Activated T-cell treated with anti-CD3 and anti-CD28 coated beads for 1 hour (primary cell): ENCODE results near the gene KCNJ6.
"Not testable (repeated sequence)": the region's sequence is repeated elsewhere in the genome, so short reads cannot be mapped to it uniquely, and the experiment has no call there.

ENCODE experiments used
- DNase-seq: peaks from one replicate; pipeline ENCODE4 v3.0.0-alpha.2; 2020; ENCODE audit warnings: low read depth

KCNJ6 gene

DNA sequence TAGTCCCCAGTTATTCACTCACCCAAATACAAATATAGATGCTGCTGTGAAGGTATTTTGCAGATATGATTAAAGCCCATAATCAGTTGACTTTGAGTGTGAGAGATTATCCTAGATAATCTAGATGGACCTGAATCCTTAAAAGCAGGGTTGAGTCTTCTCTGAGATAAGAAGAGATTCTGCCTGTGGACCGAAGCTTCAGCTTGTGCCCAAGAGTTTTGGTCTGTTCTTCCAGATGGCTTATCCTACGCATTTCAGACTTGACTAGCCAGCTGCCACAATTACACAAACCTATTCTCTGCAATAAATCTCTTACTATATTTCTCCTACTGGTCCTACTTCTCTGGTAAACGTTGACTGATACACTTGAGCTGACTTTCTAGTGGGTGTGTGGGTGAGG is 145.1 kb downstream of the KCNJ6 start:
- DNase-seq: no peak

DNA sequence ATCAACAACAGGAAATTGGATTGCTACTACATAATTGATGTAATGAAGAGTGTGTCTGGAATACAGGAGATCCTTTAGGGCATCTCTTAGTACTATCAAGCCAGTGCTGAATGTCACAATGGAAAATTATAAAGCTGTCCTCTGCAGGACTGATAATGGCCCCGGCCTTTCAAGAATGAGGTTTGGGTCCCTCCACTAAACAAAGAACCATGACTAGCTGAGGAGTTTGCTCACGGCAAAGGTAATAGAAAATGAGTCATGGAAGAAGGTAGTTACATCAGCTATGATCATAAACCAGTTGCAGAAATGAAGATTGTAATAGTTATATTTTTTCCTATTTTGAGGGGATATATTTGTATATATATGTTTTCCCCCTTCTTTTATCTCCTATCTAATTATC is 145.8 kb downstream of the KCNJ6 start:
- DNase-seq: no peak

DNA sequence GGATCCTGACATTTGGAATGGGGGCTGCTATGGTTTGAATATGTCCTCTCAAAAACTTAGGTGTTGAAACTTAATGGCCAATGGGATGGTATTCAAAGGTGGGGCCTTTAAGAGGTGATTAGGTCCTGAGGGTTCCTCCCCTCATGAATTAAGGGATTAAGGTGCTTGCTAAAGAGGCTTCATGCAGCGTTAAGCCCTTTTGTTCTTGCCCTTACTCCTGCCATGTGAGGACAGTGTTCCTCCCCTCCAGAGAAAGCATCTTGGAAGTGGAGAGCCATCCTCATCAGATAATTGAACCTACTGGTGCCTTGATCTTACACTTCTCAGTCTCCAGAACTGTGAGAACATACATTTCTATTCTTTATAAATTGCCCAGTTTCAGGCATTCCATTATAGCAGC is 146.6 kb downstream of the KCNJ6 start:
- no peak for DNase-seq

GRCh38 chr21:37767984-37768383 is 148.3 kb downstream of the KCNJ6 start:
- DNase-seq: no peak

GRCh38 chr21:37766129-37766528 is 150.1 kb downstream of the KCNJ6 start:
- no peak for DNase-seq

DNA sequence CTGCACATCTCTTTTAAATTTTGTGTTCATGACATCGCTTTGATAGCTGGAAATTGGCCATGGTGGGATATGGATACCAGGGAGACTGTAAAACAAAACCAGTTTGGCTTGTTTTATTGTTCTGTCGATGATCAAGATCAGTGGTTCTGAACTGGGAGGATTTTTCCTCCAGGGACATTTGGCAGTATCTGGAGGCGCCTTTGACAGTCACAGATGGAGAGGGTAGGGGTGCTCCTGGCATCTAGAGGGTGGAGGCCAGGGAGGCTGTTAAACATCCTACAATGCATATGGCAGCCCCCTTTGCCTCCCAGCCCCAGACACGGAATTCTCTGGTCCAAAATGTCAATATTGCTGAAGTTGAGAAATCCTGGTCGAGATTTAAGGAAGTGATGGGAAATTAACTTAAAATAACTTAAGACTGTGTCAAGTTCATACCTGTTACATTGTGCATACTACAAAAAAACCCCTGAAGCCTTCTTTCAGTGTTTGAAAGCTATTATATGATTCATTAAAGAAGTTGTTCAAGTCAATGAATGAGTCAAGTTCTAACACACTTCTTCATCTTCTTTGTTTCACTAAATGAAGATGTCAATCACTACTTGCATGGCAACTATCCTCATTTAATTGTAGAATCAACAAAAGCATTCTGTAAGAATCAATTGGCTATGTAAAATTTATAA is 150.9 kb downstream of the KCNJ6 start:
- DNase-seq: no peak

- DNase-seq: no peak
Measured at GRCh38 chr21:37764691-37765090, 151.6 kb downstream of the KCNJ6 start.

- DNase-seq: no peak
Measured at GRCh38 chr21:37763298-37763697, 153.0 kb downstream of the KCNJ6 start.

- no peak for DNase-seq
Measured at GRCh38 chr21:37762606-37763005, 153.7 kb downstream of the KCNJ6 start.

DNA sequence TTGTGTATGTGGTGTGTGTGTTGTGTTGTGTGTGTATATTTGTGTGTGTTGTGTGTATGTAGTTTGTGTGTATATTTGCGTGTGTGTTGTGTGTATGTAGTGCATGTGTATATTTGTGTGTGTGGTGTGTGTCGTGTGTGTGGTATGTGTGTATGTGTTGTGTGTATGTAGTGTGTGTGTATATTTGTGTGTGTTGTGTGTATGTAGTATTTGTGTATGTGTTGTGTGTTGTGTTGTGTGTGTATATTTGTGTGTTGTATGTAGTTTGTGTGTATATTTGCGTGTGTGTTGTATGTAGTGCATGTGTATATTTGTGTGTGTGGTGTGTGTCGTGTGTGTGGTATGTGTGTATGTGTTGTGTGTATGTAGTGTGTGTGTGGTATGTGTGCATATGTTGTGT is 154.9 kb downstream of the KCNJ6 start:
- DNase-seq: not testable (repeated sequence)

GRCh38 chr21:37759777-37760176 is 156.5 kb downstream of the KCNJ6 start:
- DNase-seq: no peak

DNA sequence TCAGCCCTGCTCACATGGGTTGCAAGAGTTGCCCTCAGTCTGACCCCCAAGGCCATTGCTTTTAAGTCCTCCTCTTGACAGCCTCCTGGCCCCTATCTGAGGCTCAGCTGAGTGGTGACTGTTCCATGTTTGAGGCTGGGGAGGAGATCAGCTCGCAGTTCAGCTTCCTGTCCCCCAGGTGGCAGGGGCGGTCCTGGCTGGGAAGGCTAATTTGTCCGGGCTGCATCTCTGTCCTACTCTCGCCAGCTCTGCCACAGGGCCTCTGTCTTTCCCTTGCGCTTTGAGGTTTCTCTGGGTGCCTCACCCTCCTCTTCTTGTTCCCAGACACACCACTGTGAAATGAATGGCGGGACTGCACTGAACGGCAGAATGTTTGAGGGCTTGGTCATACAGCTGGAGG is 157.3 kb downstream of the KCNJ6 start:
- DNase-seq: no peak

DNA sequence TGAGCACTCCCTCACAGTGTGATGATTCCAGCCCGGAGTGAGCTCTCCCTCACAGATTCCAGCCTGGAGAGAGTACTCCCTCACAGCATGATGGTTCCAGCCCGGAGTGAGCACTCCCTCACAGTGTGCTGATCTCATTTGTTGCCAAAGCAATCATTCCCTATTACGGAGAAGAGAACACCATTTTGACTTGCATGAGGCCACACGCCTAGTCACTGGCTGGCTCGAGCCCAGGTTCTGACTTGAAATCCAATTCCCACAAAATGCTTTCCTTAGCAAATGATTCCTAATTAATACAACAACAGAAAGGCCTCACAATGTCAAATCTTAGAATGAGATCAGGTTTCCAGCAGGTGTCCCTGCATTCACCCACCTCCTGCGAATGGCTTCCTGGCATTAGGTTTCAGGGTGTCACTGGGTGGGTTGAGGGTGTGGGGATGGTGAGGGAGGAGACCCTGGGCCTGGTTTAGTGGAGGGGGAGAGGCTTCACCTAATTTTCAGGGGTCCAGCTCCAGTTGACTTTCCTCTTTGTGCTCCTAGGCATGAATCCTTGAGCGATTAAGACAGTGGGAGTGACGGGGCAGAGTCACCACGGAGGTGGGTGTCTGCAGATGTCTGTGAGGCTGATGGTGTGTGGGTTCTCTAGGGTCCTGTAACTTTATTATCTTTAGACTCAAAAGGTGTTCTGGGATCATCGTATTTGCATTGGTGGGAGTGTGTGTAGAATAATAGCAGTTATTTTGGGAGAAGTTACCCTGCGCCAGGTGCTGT is 158.5 kb downstream of the KCNJ6 start:
- no peak for DNase-seq

GRCh38 chr21:37753122-37753599 is 163.1 kb downstream of the KCNJ6 start:
- DNase-seq: no peak

DNA sequence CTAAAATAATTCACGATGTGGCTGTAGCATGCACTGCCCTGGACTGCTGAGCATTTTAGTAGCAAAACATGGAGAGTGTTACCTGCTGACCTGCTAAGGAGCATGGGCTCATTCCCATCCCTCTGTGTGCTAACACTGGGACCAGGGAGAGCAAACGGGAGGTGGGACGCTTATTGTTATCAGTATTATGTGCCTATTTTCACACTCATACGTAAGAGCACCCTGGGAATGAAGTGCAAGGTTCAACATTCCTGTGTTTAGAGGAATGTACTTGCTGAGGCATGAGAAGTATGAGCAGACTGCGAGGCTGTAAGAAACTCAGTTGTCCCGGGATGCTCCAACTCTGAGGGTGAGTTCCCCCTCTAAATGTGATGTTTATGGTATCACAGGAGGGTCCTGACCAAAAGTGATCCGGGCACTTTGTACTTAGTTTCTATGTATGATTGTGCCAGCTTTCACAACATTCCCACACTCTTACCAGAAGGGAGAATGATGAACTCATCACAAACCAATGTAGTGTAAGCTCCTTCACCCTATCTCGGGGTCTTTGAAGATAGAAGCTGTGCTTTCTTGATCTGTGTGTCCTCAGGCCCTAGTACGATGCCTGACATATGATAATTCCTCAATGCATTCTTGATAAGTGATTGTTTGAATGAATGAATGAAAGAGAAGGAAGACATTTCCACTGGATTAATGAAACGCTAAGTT is 164.8 kb downstream of the KCNJ6 start:
- DNase-seq: no peak

DNA sequence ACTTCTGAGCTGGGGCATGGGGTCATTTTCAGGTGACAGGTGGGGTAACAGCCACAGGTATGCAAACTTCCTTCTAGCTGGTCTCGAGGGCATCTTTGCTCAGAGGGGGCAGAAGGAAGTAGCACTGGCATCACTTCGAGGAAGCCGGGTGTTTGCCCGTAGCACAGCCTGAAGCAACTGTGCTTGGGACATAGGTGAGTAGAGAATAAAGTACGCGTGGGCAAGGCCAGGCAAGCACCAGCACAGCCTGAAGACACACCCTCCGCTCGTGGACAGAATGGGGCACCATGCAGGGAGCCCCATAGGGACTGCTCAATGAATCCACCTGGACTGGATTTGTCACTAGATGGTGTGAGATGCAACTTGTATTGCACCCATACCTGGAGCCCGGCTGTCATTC is 167.1 kb downstream of the KCNJ6 start:
- DNase-seq: no peak

GRCh38 chr21:37748351-37748750 is 167.9 kb downstream of the KCNJ6 start:
- no peak for DNase-seq

DNA sequence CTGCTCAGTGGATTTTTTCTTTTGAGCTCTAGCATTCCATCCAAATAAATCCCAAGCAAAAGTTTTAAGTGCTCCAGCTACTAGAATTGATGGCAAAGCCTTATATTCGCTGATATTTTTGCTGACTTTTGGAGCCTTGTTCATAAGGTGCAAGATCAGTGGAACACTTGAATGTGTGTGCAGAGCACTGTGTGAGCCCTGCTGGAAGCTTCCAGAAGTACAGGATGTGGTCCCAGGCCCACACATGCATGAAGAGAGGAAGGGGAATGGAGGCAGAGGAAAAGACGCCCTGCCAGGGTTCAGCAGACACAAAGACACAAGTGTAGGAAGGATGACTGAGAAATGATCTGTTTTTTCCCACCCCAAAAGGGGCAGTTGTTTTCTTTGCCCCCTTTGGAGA is 169.4 kb downstream of the KCNJ6 start:
- DNase-seq: no peak

DNA sequence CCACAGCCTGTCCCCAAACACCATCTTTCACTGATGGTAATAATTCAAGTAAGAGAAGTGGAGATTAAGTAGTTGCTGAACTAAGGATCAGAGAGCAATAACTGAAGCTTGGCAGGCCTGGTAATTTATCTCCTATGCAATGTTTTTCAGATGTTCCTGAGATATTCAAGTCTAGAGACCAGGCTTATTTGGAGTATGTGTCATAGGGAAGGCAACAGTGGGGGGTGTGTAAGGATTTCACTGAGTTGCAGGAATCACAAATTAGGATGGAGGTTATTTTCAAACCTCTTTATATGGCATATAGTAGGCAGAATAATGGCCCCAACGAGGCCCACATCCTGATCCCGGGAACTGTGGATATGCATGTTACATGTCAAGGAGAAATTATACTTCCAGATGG is 171.7 kb downstream of the KCNJ6 start:
- DNase-seq: no peak

DNA sequence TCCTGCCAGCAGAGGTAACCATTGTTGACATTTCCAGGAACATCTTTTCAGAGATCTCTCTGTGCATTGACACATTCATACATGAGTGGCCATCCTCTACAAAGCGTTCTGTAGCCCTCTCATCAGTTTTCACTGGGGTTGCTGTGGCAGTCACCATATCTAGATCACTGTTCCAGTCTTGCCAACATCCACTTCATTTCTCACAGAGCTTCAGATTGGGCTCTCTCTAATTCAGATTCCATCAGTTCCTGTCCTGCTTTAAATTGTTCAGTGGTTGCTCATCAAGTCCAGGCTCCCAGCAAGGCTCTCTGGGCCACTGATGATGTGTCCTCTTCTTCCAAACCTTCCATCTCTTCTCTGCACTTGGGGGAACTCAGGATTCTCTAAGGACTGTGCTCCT is 173.7 kb downstream of the KCNJ6 start:
- DNase-seq: no peak

GRCh38 chr21:37742115-37742514 is 174.1 kb downstream of the KCNJ6 start:
- no peak for DNase-seq

DNA sequence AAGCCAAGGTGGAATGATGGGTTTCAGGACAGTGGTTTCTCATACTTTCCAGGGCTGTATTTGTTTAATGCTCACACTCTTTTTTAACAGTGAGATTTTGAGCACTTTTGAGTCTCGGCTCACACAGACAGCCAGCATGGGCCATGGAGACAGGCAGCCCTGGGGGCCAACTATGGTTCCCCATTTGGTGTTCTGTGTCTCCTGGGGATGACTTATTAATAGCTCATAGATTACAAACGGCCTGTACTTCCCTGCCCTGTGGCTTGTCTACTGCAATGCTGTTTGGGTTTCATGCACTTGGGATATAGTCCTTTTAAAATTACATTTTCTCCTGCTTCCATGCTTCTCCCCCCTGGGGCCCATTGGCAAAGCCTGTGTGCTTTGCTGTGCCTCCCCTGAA is 178.3 kb downstream of the KCNJ6 start:
- no peak for DNase-seq

DNA sequence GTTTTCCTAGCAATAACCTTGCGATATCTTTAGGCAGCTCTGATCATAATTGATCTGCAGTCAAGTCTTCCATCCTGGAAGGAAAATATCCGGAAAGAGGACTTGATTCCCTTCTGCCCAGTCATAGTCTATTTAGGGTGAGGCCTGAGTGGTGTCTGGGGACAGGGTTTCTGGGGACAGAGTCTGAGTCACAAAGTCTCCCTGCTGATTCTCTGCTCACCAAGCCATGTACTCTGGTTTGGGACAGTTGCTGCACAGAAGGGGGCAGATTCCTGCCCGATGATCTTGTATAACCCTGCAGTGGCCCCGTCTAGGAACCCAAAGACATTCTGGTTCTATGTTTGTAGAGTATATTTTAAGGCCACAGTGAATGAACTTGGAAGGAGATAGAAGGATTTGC is 178.8 kb downstream of the KCNJ6 start:
- DNase-seq: no peak
